GM21717 (cell line): ENCODE measurements around the gene ADTRP.

Experiments used
- ATAC-seq: cut with Tn5 transposase; IDR thresholded peaks from one replicate; pipeline ENCODE4 v1.9.1; 2021; ENCODE audit warnings: mild to moderate bottlenecking, moderate library complexity; ENCODE audit not compliant: unreplicated experiment

ADTRP gene

GRCh38 chr6:11727998-11728961 lies 50.3 kb downstream of the ADTRP start:
- no peak for ATAC-seq

- ATAC-seq = no peak
These were observed 51.1 kb downstream of the ADTRP start for GRCh38 chr6:11727346-11727997.

GRCh38 chr6:11724286-11724685 lies 54.3 kb downstream of the ADTRP start:
- no peak for ATAC-seq

GRCh38 chr6:11722805-11723631 lies 55.6 kb downstream of the ADTRP start:
- no peak for ATAC-seq

GRCh38 chr6:11722220-11722619 lies 56.4 kb downstream of the ADTRP start:
- no peak for ATAC-seq

GRCh38 chr6:11718463-11718862 lies 60.1 kb downstream of the ADTRP start:
- no peak for ATAC-seq

- ATAC-seq = no peak
These were observed 60.6 kb downstream of the ADTRP start for GRCh38 chr6:11718031-11718430.

- ATAC-seq = no peak
These were observed 63.8 kb downstream of the ADTRP start for GRCh38 chr6:11714798-11715285.

GRCh38 chr6:11714116-11714797 lies 64.3 kb downstream of the ADTRP start:
- peak; percentile 38 for ATAC-seq

GRCh38 chr6:11712760-11713159 lies 65.8 kb downstream of the ADTRP start:
- no peak for ATAC-seq

- ATAC-seq = no peak
These were observed 66.5 kb downstream of the ADTRP start for GRCh38 chr6:11711984-11712711.

- no peak for ATAC-seq
These were observed 67.3 kb downstream of the ADTRP start for GRCh38 chr6:11711003-11711983.

GRCh38 chr6:11710311-11710761 lies 68.3 kb downstream of the ADTRP start:
- ATAC-seq = no peak

GRCh38 chr6:11706171-11706570 lies 72.4 kb downstream of the ADTRP start:
- no peak for ATAC-seq

GRCh38 chr6:11705483-11705882 lies 73.1 kb downstream of the ADTRP start:
- no peak for ATAC-seq

GRCh38 chr6:11705069-11705468 lies 73.5 kb downstream of the ADTRP start:
- no peak for ATAC-seq

- ATAC-seq = no peak
These were observed 74.9 kb downstream of the ADTRP start for GRCh38 chr6:11703725-11704124.

- no peak for ATAC-seq
These were observed 76.0 kb downstream of the ADTRP start for GRCh38 chr6:11702500-11703130.
